GM19397 (cell line): ENCODE measurements around the gene NCOA7.
"Not testable (repeated sequence)": the region's sequence is repeated elsewhere in the genome, so short reads cannot be mapped to it uniquely, and the experiment has no call there.

ENCODE experiments used
- ATAC-seq: cut with Tn5 transposase; IDR thresholded peaks from one replicate; pipeline ENCODE4 v1.9.1; 2021; ENCODE audit warnings: mild to moderate bottlenecking, moderate library complexity; ENCODE audit not compliant: unreplicated experiment

The NCOA7 gene

GRCh38 chr6:125834348-125834747 lies 43.6 kb downstream of the NCOA7 start:
- peak; percentile 85 for ATAC-seq

GRCh38 chr6:125835221-125835744 lies 44.5 kb downstream of the NCOA7 start:
- no peak for ATAC-seq

GRCh38 chr6:125836466-125836865 lies 45.7 kb downstream of the NCOA7 start:
- no peak for ATAC-seq

- ATAC-seq: no peak
Measured at GRCh38 chr6:125839471-125839870, 48.7 kb downstream of the NCOA7 start.

- no peak for ATAC-seq
Measured at GRCh38 chr6:125839879-125840278, 49.1 kb downstream of the NCOA7 start.

- ATAC-seq: no peak
Measured at GRCh38 chr6:125841356-125842090, 50.8 kb downstream of the NCOA7 start.

- no peak for ATAC-seq
Measured at GRCh38 chr6:125842091-125842626, 51.4 kb downstream of the NCOA7 start.

DNA sequence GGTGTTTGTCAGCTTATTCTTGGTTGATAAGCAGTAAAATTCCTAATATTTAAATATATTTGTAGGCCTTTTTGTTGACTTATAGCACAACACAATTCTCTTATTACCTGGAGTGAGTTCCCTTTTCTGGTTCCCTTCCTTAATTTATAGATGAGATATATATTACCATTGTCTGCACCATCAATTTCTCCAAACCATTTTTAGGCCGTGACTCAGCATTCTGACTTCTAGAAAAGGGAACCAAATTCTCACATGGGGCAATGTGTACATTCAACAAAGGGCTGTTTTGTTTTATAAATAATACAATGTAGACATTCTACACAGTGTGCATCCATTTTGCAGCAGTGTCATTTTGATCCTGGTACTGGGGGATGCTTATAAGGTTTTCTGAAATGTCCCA lies 52.8 kb downstream of the NCOA7 start:
- ATAC-seq: no peak

DNA sequence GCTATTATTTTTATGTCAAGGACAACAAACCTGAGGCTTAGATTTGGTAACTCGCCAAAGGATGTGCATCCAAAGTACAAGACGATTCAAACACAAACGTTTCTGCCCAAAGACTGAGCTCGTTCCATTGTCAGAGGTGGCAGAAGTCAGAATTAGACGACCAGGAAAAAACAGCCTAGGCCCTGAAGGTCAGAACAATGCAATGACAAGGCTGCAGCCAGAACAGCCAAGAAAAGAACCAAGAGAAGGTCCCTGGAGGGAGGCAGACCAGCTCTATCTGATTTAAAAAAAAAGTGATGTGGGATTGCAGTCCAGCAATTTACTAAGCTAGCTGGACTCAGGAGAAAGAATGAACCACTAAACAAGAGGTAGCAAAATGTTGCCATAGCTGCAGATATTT lies 54.2 kb downstream of the NCOA7 start:
- ATAC-seq: no peak

GRCh38 chr6:125846292-125847024 lies 55.7 kb downstream of the NCOA7 start:
- no peak for ATAC-seq

DNA sequence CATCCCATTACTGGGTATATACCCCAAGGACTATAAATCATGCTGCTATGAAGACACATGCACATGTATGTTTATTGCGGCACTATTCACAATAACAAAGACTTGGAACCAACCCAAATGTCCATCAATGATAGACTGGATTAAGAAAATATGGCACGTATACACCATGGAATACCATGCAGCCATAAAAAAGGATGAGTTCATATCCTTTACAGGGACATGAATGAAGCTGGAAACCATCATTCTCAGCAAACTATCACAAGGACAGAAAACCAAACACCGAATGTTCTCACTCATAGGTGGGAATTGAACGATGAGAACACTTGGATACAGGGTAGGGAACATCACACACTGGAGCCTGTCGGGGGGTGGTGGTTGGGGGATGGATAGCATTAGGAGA lies 57.5 kb downstream of the NCOA7 start:
- not testable (repeated sequence) for ATAC-seq

DNA sequence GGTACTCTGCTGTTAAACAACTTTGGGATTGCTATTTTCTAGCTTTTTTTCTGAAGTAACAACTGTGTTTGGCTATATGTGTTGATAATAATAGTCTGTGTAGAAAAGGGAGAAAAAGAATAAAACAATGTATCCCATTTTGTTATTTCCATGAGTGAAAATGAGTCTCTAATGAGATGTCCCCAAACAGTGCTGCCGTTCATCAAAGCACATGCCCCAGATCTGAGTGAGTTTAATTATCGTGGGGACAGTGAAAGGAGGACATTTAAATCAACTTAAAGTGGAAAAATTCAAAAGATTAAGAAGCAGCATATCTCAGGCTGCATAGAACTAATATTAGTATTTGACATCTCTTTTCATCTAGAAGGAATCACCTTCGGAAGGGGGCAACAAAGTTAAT lies 59.6 kb downstream of the NCOA7 start:
- no peak for ATAC-seq

- ATAC-seq: no peak
Measured at GRCh38 chr6:125852587-125852986, 61.8 kb downstream of the NCOA7 start.

GRCh38 chr6:125853168-125853567 lies 62.4 kb downstream of the NCOA7 start:
- no peak for ATAC-seq

DNA sequence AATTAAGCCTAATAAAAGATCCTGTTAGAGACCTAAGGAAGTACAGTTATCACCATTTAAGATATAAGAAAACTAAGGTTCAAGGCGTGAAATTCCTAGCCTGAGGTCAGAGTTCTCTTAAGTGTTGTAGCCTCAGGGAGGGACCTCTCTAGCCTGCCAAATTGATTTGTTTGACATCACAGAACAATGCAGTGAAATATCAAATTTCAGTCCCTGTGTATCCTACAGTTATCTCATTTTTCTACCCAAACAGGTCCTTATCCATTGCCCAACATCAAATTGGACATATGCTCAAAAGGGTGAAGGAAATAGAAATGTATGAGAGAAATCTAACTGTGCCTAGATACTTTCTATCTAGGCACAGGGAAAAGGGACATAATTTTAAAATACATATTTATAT lies 63.0 kb downstream of the NCOA7 start:
- ATAC-seq: no peak

DNA sequence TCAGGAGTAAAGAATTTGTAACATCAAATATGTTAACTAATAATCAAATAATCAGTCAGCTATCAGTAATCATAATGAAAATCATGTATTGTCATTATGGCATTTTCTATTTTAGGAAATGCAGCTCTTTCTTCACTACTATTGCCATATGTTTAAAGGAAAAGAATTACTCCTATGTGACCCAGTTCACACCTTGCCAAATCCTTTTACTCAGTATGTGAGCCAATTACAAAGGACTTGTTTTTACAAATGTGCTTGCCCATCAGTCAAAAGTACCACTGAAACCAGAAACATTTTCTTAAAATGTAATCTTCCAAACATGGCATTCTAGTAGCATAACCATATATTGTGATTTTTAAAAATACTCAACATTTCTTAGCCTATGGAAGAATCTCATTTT lies 63.6 kb downstream of the NCOA7 start:
- ATAC-seq: no peak

- ATAC-seq: no peak
Measured at GRCh38 chr6:125855783-125856182, 65.0 kb downstream of the NCOA7 start.

GRCh38 chr6:125857846-125858245 lies 67.1 kb downstream of the NCOA7 start:
- ATAC-seq: no peak

- peak; percentile 64 for ATAC-seq
Measured at GRCh38 chr6:125858427-125859320, 67.9 kb downstream of the NCOA7 start.

GRCh38 chr6:125859727-125860126 lies 69.0 kb downstream of the NCOA7 start:
- no peak for ATAC-seq

DNA sequence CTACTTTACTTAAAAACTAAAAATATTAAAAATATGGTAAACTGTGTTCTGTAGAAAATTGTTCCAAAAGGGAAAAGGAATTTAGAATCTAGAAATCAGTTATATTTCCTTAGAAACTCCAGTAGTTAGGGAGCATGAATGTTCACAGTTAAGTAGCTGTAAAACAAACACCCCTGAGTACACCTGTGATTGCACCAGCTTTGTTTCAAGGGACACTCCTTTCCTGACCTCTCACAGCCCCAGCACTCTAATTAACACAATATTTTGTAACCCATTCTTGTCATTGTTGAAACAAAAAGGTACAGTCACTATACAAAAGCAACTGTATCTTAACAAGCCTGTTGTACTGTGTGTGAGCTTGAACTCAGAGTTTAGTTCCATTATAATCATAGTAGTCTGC lies 72.3 kb downstream of the NCOA7 start:
- no peak for ATAC-seq
